Measurements from ENCODE around the gene QSOX2. TPM values are rescaled to one million over a fixed set of nuclear protein-coding genes. Genes with fewer than 3 reads are reported as not detected.

Gene QSOX2
- total and polyA plus RNA-seq, 8 donors, result 1.5 to 33.5 (median 5.4) TPM

- intact Hi-C loops (cut with DNase I; ENCODE audit: low total_unique reads), result no loop called here
- TF ChIP-seq POLR2AphosphoS5 (IDR thresholded peaks at IDR 0.05), result no peak
- TF ChIP-seq EP300 (IDR thresholded peaks at IDR 0.05), result no peak
- no peak for TF ChIP-seq POLR2A (IDR thresholded peaks at IDR 0.05)
- TF ChIP-seq CTCF (IDR thresholded peaks at IDR 0.05), result no peak
- 55 to 67% (median 59%) methylated on average over 10 of the region's 10 CpGs for WGBS, 5 donors
Observed at GRCh38 chr9:136232969-136233368, 12.6 kb downstream of the QSOX2 start.

GRCh38 chr9:136231478-136232297, 13.9 kb downstream of the QSOX2 start:
- H3K27me3 ChIP-seq, result no peaks in the 10 kb centered on the region
- TF ChIP-seq POLR2AphosphoS5 (IDR thresholded peaks at IDR 0.05) (no peak), CTCF (IDR thresholded peaks at IDR 0.05) (no peak), POLR2A (IDR thresholded peaks at IDR 0.05) (no peak), EP300 (IDR thresholded peaks at IDR 0.05) (no peak)
- no peaks in the 10 kb centered on the region for H3K9me3 ChIP-seq
- DNase-seq, result no peak
- no peak overlapping the region for H3K27ac ChIP-seq
- peaks cover 13 to 44% (median 29%) of the 10 kb centered on the region in 4 donors for H3K36me3 ChIP-seq
- peaks cover 0 to 5% (median 0%) of the 10 kb centered on the region in 4 donors for H3K4me1 ChIP-seq
- WGBS, 5 donors, result 77 to 81% (median 80%) methylated on average over 30 to 31 of the region's 31 CpGs
- intact Hi-C loops (cut with DNase I; ENCODE audit: low total_unique reads), result no loop called here
- H3K4me3 ChIP-seq, result no peak overlapping the region

More at GRCh38 chr9:136232969-136233368, 12.6 kb downstream of the QSOX2 start:
- Histone ChIP-seq H3K4me1 (peaks cover 0 to 5% (median 0%) of the 10 kb centered on the region in 4 donors), H3K9me3 (no peaks in the 10 kb centered on the region), H3K36me3 (peaks cover 13 to 53% (median 37%) of the 10 kb centered on the region in 4 donors), H3K4me3 (no peak overlapping the region), H3K27me3 (no peaks in the 10 kb centered on the region), H3K27ac (no peak overlapping the region)
- DNase-seq, result no peak

- WGBS, 5 donors, result 78 to 94% (median 86%) methylated on average over 9 of the region's 9 CpGs
- Histone ChIP-seq H3K27me3 (no peaks in the 10 kb centered on the region), H3K27ac (no peak overlapping the region), H3K9me3 (no peaks in the 10 kb centered on the region), H3K4me1 (peaks cover 0 to 5% (median 0%) of the 10 kb centered on the region in 4 donors), H3K36me3 (peaks cover 5 to 35% (median 24%) of the 10 kb centered on the region in 4 donors), H3K4me3 (no peak overlapping the region)
- TF ChIP-seq POLR2AphosphoS5 (IDR thresholded peaks at IDR 0.05) (no peak), EP300 (IDR thresholded peaks at IDR 0.05) (no peak), POLR2A (IDR thresholded peaks at IDR 0.05) (no peak), CTCF (IDR thresholded peaks at IDR 0.05) (no peak)
- no peak for DNase-seq
- intact Hi-C loops (cut with DNase I; ENCODE audit: low total_unique reads), result no loop called here
Observed at GRCh38 chr9:136230773-136231172, 14.8 kb downstream of the QSOX2 start.

- H3K36me3 ChIP-seq, result peaks cover 3 to 31% (median 24%) of the 10 kb centered on the region in 4 donors
- TF ChIP-seq POLR2A (IDR thresholded peaks at IDR 0.05), result no peak
- TF ChIP-seq POLR2AphosphoS5 (IDR thresholded peaks at IDR 0.05), result no peak
- no peak for TF ChIP-seq EP300 (IDR thresholded peaks at IDR 0.05)
- no peak for DNase-seq
- WGBS, 5 donors, result 88 to 94% (median 92%) methylated on average over 10 of the region's 10 CpGs
- H3K9me3 ChIP-seq, result no peaks in the 10 kb centered on the region
- no peak overlapping the region for H3K4me3 ChIP-seq
- intact Hi-C loops (cut with DNase I; ENCODE audit: low total_unique reads), result no loop called here
- no peaks in the 10 kb centered on the region for H3K27me3 ChIP-seq
- H3K4me1 ChIP-seq, result peaks cover 0 to 5% (median 0%) of the 10 kb centered on the region in 4 donors
- H3K27ac ChIP-seq, result no peak overlapping the region
Observed at GRCh38 chr9:136230365-136230764, 15.2 kb downstream of the QSOX2 start.

Measured in stomach (tissue), 9 donors.